GM21390 (cell line): ENCODE data around the gene PTPRK.
A peak's percentile ranks its signal among the peaks of the same experiment; 100 is the strongest.

Experiments used
- ATAC-seq: cut with Tn5 transposase; IDR thresholded peaks from one replicate; pipeline ENCODE4 v1.9.1; 2021; ENCODE audit not compliant: unreplicated experiment

PTPRK gene

DNA sequence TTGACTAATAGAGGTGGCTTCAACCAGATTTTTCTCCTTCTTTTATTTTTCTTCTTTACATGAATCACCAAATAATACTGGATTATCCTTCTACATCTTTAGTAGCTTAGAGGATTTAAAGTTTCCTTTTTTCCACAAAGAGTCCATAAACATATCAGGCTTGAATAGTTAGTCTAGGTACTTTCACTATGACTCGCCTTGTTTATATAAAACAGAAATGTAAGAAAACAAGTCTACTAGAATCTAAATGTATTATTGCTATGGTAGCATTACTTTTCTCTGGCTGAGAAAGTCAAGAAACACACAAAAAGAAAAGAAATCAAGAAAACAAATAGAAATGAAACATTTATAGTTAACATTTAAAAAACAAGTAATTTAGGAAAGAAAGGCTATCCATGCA lies 215.2 kb downstream of the PTPRK start:
- ATAC-seq, result no peak

DNA sequence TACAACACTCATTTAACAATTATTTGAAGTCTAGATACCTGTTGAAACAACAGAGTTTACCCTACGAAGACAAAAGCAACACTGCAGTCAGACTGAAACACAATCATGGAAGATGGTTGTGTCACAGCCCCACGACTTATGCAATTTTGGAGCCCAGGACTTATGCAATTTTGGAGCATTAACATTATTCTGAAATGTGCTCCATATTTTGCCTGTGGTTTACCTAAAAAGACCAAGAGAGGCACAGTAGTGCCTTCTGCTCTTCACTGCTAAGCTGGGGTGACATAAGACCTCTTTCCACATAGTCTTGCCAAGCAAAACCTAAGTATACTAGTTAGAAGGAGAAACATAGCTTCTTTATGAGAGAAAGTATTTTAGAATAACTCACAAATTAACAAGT lies 216.5 kb downstream of the PTPRK start:
- no peak for ATAC-seq

DNA sequence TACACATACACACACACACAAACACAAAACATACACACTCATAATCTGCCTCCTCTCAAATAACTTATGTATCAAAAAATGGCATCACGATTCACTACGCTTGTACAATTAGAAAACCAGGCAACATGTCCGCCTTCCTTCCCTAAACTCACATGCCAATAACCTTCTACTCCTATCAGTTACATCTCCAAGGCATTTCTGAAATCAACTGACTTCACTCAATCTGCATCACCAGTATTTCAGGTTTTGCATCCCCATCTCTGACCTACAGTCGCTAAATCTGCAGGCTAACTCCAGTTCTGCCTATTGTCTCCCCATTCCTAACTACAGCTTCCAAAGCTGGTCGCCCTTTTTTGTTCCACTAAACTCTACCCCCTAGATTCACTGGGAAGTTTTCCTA lies 217.5 kb downstream of the PTPRK start:
- no peak for ATAC-seq

DNA sequence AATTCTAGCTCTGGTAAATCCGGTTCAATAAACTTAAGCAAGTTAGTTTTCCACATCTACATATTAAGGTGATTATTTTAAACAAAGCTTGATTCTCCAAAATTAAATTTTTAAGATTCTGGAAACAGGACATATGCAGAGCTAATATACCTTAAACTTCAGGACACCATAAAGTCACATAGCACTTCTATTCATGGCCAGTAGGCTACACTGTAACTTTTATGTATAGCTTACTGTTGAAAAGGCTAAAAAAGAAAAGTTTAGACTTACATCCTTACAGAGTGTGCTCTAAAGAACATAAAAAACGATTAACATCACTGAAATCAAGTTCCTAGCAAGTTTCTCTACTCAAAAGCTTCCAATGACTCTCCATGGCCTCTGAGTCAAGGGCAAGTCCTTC lies 224.7 kb downstream of the PTPRK start:
- ATAC-seq, result no peak

DNA sequence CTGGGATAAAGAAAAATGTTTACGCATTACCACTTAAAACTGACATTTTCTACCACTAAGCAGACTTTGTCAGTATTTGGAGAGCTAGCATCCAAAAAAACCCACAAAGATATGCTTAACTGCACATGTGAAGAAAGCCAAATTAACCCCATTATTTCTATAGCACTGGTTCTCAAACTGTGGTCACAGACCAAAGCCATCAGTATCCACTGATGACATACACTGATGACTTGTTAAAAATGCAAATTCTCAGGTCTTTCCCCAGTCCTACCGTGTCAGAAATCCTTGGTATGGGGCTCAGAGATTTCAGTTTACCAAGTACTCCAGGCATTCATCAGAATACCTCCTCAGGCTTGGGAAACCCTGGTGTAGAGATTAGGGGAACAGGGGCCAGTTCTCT lies 230.2 kb downstream of the PTPRK start:
- ATAC-seq, result no peak

DNA sequence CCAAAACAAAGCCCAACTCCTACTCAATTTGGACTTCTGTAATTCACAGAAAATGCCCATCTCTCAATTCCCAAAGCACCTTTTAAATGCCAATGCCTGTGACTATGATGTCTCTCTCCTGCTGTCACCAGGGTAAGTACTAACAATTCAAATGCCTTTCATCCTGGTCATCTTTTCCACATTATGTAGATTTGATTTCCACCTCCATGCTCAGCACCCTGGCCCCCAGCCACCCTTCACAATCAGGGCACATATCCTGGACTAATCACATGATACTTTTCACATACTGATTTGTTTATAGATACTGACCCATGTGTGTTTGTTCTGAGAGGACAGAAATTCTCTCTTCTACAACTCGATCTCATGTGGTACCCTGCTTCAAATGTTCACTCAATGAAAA lies 236.3 kb downstream of the PTPRK start:
- no peak for ATAC-seq

DNA sequence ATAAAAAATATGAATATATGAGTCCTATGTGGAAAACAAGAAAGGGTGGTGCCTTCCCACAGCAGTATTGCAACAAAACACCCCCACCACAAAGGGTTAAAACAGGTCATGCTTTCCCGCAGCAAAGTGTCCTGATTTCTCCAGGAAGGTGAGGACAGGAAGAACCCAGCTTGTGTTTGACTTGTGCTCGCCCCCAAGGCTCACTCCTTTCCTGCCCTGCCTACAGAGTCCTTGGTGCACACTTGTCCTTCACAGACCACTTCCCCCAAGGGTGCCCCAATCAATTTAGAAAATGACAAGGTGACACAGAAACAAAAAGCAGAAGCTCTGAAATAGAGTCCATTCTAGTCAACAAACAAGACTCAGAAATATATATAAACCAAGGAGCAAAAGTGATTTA lies 237.4 kb downstream of the PTPRK start:
- ATAC-seq, result no peak

DNA sequence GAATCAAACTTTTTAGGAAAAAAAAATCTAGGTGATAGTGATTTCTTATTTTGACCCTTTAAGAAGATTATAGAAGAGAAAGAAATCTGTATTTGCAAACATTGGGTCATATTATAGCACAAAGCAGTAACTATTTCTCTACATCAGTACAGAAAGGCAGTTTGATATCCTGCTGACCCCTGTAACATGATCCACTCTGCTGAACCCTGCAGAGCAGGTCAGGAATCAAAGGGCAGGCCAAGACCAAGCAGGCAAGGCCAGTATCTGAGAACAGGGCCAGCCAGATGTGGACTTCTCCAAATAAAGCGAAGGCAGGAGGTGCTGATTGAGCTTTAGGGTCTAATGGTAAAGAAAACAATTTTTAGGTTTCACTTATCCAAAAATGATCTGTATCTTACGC lies 239.4 kb downstream of the PTPRK start:
- no peak for ATAC-seq

DNA sequence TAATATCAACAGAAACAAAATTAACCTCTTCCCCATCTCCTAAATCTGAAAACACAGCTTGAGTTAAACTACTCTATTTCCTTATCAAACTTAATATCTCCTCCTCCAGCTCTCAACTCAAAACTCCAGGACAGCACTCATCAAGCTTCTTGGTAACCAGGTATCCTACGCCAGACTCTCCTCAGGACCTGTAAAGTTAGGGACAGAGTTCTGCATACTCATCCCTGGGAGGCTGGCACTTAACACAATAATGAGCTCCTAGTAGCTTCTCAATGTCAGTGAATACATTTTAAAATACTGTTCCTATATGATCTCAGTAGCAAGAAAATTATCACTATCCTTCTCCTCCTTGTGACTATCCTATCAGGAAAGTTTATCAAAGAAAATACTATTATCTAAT lies 240.3 kb downstream of the PTPRK start:
- no peak for ATAC-seq

DNA sequence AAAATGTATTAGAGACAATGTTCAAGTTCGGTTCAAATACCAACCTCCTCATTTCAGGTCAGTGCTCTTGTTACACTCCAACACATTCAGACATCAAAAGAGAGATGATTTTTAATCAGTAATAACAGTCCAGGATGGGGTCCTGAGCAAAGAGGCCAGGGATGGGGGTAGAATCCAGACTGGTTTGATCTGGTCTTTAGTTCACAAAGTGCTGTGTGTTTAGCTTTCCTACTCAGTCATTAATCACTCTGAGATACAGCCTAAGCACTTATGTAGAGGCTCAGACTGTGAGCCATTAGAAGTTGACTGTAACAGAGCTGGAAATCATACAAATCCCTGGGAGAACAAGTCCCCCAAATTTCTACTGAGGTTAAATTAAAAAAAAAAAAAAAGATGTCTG lies 241.6 kb downstream of the PTPRK start:
- ATAC-seq, result no peak

DNA sequence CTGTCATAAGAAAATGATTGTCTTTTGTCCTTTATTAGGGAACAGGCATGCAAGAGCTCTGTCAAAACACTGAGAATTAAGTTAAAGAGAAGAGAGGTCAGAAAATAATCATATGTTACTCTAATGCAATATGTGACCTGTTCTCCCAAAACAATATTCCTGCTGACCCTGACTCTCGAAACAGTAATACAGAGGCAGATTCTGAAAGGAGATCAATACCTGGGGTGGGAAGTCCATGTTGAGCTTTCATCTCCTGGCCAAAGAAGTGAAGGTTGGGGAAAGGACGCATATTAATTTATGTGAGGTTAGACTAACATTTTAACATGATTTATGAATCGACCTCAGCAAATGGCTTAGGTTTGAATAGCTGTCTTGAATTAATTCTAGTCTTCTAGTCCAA lies 243.0 kb downstream of the PTPRK start:
- no peak for ATAC-seq

DNA sequence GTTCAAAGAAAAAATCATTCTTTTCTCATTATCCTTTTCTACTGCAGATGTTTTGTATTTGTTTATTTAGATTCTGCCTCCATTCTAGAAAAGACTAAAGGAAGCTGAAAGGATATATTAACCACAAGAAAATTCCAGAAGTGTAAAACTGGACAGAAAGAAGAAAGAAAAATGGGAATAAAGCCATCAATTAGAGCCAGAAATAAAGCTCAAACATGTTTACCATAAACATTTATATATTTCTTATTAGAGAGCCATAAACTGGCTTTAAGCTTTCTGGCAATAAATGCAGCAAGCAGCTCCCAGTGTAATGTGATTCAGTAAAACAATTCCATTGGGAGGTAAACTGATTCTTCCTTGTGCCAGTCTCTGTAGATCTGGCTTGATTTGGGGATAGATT lies 244.1 kb downstream of the PTPRK start:
- no peak for ATAC-seq

DNA sequence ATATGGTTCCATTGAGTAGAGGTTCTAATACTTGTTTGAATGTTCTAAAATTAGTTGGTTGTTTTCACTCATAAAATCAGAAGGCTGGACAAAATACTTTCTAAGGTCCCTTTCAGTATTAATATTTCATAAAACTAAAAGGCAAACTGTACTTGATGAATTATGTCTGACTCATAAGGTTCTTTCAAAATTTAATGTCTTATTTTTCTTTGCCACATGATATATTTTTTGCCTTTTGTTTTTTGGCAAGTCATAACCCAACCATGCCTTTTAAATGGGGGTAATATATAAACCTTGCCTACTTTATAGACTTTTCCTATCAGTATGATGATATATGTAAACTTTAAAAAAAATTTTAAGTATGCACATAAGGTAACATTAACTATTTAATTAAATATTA lies 244.7 kb downstream of the PTPRK start:
- ATAC-seq, result no peak

DNA sequence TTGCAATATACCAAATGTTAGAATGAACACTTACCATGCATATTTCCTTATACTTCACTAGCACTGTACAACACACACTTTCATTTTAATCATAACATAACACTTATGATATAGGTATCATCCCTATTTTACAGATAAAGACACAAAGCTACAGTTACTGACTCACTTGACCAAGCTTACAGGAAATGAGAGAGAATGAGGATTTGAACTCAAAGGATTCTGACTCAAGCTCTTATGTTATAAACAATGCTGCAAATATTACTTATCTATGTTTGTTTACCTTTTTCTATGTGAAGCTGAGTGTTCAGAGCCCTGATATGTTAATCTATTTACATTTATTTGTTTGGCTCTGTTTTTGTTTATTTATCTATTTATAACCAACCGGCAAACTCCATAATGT lies 245.4 kb downstream of the PTPRK start:
- ATAC-seq, result no peak

DNA sequence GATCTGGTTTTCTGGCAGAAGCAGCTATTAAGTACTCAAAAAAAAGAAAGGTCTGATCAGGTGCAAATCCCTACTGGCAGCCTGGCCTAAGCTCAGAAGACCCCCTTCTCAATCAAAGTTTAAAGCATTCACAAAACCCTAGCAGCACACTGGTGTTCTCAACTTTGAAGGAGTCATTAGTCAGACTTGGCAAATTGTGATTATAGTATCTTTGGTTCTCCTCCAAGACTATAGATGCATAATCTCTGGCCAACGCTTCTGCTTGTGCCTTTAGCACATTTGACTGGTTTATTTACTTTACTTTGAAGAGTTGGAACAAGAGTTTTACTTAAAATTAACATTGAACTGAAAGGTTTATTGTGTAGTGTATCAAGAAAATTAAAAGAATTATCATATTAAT lies 248.9 kb downstream of the PTPRK start:
- ATAC-seq, result no peak

DNA sequence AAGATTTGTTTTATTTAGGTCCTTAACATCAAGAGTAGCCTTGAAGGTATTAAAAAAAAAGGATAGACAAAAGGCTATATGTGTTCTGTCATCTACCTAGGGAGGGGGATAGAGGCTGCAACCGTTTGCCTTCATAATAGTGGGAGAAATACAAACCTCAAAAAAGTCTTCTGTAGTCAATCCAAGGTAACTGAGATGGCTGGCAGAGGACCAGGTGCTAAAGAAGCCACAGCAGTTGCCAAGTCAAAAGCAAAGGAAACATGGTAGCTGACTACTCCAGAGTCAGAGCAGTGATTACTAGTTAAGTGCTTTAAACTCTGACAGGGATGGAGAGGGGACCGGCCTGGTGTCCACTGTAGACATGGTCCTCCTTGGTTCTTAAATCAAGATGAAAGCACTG lies 249.4 kb downstream of the PTPRK start:
- no peak for ATAC-seq

DNA sequence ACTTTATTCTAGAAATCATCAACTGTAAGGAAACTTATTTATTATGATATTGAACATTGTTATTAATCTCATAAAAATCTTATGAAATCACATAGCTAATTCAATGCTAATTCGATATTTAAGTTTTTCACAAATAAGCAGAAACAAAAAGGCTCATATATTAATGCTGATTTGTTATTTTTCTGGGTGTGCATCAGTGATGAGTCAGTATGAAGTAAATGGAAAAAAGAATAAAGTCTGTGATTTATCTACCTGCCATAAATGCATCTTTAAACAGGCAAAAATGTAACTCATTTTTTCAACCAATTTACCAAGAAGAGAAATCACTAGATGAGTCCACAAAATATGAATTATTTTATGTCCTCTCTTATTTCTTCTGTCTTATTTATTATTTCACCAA lies 253.5 kb downstream of the PTPRK start:
- ATAC-seq, result no peak

DNA sequence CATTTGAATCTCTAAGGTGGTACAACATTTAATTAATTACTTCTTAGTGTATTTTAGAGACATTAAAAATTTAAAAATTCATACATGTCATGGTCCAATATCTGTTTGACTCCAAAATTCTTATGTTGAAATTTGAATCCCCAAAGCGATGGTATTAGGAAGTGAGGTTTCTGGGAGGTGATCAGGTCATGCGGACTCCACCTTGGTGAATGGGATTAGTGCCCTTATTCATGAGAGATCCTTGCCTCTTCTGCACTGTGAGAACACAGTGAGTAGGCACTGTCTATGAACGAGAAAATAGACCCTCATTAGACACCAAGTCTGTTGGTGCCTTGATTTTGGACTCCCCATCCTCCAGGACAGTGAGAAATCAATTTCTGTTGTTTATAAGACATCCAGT lies 254.7 kb downstream of the PTPRK start:
- ATAC-seq, result no peak

DNA sequence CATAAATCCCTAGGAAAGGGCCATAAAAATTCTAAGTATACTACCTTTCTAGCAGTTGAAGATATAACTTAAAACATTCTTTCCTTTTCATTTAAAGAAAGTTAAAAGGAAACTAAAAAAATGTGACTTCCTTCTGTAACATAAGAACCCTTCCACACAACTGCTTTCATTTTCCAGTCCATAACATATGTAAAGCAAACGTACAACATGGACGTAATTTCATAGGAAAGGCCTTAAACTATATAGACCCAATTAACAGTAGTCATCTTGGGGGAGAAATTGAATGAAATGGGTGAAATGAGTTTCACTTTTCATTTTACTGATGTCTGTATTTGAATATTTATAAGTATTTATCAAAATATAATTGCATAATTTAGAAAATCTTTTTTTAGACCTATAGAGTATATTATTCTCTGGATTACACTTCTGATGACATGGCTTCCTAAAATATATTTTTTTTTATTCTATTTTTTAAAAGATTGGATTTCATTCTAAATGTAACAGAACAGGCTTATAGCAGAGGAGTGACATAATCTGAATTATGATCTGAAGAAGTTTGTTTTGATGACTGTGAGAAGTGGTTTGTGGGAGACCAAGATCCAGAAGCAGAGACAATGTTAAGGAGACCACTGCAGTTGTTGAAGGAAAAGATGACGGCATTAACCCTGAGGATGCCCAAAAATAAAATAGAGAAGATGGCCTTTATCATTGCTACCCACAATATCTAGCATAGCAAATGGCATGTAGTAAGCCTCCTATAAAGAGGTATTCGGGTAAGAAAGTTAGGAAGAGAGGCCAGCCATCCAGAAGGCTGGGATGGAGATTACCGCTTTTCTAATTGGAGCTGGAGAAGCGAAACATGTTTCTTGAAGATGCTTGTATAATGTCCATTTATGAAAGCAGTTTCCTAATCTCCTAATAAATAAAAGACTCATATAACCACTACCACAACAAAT lies 260.4 kb downstream of the PTPRK start:
- peak; percentile 61 for ATAC-seq

DNA sequence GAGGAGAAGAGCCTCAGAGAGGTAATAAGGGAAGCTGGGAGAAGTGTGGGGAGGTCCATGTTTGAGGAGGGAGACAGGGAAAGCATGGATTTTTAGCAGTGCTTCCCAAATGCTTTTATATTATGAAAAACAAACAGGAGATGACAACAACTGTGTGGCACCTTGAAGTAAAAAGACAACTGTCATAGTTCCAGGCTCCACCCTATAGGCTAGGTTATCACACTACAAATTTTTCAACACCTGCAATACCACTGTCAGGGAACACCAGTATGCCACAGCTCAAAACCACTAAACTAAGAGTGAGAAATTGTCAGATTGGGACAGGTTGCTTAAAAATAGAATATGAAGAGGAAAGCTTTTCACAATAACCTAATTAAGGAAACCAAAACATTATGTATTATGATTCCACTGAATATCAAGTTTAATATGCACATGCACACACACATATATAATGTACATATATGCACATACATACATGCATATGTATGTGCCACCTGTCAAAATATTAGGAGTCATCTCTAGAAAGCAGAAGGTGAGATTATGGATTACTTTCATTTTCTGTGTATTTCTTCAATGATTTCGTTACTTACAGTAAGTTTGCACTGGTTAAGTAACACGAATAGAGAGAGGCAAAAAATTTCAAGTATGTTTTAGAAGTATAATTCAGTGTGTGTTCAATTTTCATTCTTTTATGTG lies 261.2 kb downstream of the PTPRK start:
- peak; percentile 94 for ATAC-seq

DNA sequence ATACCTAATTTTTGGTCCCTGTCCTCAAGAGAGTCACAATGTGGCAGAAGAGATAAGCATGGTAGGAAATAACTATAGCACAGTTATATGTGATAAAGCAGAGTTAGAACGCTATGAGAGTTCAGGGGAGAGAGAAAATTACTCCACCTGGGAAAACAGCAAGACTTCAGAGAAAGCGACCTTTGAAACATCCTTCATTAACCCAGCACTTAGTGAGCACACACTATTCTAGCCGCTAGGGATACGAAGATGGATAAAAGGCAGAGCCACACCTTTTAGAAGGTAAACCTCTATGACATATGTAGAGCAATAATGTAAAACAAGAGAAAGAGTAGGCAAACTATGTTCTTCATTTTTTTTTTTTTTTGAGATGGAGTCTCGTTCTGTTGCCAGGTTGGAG lies 264.3 kb downstream of the PTPRK start:
- ATAC-seq, result no peak

DNA sequence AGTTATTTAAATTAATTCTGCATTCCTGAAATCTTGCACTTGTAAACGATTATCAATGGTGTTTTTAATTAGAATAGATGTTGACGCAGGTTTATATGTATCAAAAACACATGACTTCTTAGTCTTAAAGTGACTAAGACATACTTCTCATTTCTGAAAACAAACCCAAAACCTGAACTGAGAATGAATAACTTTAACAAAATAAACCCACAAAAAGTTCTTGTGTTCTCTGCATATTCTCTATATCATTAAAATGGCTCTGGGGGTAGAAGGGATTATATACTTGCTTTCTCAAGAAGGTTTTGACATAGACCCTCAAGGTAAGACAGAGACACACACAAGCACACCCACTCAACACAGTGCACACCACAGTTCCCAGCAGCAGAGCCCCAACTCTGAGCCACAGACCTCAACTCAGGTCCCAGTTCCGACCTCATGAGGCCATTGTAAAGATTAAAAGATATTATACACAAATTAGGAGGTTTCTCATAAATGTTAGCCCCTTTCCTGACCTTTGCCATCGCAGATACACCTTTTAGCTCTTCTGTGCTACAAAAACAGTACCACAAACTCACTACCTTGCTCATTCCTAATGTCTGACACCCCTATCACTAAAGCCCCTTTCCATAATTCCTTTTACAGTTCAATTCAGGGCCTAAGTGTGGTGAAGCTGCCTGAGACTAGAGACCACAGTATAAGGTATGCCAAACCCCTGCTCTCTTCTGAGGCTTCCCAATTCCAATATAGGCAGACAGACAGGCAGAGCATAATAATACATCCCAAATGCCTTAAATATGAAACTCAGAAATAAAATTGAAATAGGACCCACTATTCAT lies 267.8 kb downstream of the PTPRK start:
- ATAC-seq, result peak; percentile 56
